ENCODE measurements around the gene ZNF37A.
"Not testable (repeated sequence)": the region's sequence is repeated elsewhere in the genome, so short reads cannot be mapped to it uniquely, and the experiment has no call there.

The ZNF37A gene

DNA sequence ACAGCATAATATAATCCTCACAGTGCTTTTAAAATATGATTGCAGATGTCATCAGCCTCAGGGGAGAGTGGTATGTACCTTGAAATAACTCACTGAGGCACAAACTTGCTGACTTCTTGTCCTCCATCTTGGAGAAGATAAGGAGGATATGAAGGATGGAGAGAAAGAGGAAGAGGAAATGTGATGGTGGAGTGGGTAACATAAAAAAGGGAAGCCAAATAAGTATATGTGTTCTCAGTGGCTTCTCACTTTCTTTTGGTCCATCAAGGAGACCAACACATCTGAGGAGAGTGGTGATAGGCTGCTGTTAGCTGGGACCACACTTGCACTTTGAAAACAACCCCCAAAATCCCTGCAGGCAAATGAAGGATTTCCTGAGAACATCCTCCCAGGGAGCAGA is 21.6 kb upstream of the ZNF37A start:
- no peak for TF ChIP-seq CTCF (IDR thresholded peaks at IDR 0.05; ENCODE audit: insufficient read depth, low read depth, low read length, missing control alignments)
- no peak overlapping the region for H3K4me3 ChIP-seq (ENCODE audit: low read length)
- DNase-seq (ENCODE audit: low read depth) = no peak

DNA sequence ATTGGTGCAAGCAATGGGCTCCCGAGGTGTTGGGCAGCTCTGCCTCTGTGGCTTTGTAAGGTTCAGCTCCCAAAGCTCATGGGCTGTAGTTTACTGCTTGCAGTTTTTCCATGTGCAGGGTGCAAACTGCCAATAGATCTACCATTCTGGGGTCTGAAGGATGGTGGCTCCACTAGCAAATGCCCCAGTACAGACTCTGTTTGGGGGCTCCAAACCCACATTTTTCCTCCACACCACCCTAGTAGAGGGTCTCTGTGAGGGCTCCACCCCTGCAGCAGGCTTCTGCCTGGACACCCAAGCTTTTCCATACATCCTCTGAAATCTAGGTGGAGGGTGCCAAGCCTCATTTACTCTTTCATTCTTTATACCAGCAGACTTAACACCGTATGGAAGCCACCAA is 17.4 kb upstream of the ZNF37A start:
- H3K4me3 ChIP-seq (ENCODE audit: low read length) = no peak overlapping the region
- TF ChIP-seq CTCF (IDR thresholded peaks at IDR 0.05; ENCODE audit: insufficient read depth, low read depth, low read length, missing control alignments) = no peak
- no peak for DNase-seq (ENCODE audit: low read depth)

DNA sequence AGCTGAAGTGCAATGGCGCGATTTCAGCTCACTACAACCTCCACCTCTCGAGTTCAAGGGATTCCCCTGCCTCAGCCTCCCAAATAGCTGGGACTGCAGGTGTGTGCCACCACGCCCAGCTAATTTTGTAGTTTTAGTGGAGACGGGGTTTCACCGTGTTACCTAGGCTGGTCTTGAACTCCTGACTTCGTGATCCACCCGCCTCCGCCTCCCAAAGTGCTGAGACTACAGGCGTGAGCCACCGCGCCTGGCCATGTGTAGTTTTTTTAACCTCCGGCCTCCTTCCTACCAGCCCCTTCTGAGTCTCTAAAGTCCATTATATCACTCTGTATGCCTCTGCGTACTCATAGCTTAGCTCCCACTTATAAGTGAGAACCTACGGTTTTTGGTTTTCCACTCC is 819 bp upstream of the ZNF37A start:
- not testable (repeated sequence) for DNase-seq (ENCODE audit: low read depth); H3K4me3 ChIP-seq (ENCODE audit: low read length)

DNA sequence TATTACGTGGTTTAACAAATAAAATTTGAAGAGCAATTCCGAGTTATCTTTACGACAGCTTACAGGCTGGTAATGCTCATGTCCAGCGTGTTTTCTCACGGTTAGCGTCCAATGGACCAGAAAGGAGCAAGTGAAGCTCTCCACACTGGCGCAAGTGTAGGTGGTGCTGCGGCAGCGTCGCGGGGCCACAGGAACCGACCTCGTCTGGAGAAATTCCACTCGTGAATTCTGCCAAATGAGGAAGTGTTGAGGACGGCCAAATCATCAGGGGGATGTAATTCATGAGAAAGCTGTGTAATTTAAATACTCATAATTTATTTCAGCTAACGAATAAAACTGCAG is 350 bp upstream of the ZNF37A start:
- peak overlapping the region; percentile 92 for H3K4me3 ChIP-seq (ENCODE audit: low read length)
- no peak for TF ChIP-seq CTCF (IDR thresholded peaks at IDR 0.05; ENCODE audit: insufficient read depth, low read depth, low read length, missing control alignments)
- peak; percentile 6 for DNase-seq (ENCODE audit: low read depth)

DNA sequence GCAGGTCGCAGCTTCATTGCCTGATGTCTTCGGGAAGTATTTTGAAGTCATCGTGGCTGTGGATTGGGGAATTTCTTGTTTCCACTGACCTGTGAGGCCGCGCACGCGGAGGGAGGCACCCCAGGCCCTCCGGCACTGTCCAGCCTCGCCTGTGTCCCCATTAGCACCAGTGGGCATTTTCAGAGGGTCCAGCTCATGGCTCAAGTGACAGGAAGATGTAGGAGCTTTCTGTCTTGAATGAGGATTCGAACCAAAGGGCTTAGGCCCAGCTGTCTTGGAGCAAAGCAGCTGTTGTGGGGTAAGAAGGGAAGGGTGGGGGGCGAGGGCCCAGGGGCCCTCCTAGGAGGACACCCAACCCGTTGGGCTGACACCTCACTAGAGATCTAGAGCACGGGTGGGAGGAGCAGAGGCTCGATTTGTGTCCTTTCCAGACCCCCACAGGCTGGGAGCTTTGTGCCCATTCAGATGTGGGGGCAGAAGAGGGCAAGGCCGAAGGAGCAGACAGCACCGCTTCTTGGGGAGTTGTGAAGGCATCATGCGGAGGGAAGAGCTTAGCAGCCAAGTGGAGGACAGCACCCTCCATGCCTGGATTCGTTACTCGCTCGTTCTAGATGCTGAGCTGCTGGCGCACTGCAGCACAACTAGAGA is 914 bp downstream of the ZNF37A start:
- TF ChIP-seq CTCF (IDR thresholded peaks at IDR 0.05; ENCODE audit: insufficient read depth, low read depth, low read length, missing control alignments) = no peak
- H3K4me3 ChIP-seq (ENCODE audit: low read length) = peak overlapping the region; percentile 92
- DNase-seq (ENCODE audit: low read depth) = no peak

DNA sequence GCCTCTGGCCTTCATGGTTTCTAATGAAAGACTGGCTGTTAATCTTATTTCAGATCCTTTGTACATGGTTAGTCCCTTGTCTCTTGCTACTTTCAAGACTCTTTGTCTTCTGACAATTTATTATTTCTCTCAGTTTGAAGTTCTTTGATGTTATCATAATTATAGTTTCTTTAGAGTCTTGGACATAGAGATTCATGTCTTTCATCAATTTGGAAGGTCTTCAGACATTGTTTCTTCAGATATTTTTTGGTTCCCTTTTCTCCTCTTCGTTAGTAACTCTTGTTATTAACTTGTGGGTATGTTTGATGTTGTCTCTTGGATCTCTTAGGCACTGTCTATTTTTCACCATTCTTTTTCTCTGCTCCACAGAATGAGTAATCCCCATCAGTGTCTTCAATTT is 8.7 kb downstream of the ZNF37A start:
- TF ChIP-seq CTCF (IDR thresholded peaks at IDR 0.05; ENCODE audit: insufficient read depth, low read depth, low read length, missing control alignments) = no peak
- DNase-seq (ENCODE audit: low read depth) = no peak

DNA sequence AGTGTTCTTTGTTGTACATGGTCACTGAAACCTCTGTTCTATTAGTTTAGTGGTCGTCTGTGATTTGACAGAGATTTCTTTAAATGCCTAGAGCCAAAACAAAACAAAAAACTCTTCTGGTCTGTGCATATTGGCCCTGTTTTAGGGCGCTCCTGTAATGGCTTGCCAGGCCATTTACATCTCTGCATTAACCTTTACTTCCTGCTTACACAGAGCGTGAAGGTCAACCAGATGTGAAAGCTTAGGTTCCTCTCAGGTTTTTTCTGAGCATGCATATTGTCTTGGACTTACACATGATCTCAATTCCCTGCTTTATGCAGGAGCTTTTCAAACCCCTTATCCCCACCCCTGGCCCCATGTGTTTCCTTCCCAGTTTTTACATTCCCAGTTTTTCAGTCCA is 9.6 kb downstream of the ZNF37A start:
- no peak overlapping the region for H3K4me3 ChIP-seq (ENCODE audit: low read length)
- no peak for DNase-seq (ENCODE audit: low read depth)
- no peak for TF ChIP-seq CTCF (IDR thresholded peaks at IDR 0.05; ENCODE audit: insufficient read depth, low read depth, low read length, missing control alignments)

More for the DNA sequence above, 8.7 kb downstream of the ZNF37A start:
- H3K4me3 ChIP-seq (ENCODE audit: low read length) = no peak overlapping the region

Data from epithelial cell of esophagus (primary cell).